Measurements from ENCODE around the gene DCAF5.

The DCAF5 gene

DNA sequence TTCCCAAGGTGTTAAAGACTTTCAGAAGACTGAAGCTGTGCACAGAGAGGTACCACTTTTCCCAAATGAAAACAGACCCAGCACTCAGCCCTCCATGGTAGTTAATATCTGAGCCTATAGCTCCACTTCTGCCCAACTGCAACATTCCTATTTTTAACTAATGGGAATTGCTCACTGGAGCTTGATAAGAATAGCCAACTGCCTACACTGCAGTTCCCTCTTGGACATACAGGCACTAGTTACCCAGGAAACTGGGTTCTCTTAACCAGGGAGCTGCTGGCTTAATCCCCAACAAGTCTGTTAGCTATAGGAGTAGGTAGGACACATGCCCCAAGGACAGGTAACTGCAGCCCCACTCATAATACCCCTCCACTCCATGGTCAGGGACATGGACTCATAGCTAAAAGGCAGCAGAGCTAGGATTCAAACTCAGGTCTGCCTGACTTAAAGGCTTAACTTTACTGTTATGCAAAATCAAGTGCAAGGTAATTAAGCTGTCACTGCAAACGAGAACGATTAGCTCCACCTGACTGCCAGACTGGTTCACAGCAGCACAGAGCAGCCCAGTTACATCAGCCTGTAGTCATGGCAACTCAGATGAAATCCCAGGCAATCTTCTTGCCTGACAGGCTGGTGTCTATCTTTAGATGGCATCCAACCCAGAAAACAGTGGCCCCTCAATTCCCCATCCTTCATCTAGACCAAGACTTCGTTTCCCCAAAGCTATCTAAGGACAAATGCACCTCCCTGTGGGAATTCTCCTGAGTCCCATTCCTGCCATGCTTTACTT is 96.7 kb downstream of the DCAF5 start:
- TF ChIP-seq Cebpa-rat (IDR thresholded peaks at IDR 0.05): no peak
- no peaks in the 10 kb centered on the region for H3K9me3 ChIP-seq (replicated peaks in 1 of 11)
- H3K9ac ChIP-seq: no peak overlapping the region
- H4K20me1 ChIP-seq: peaks cover 0 to 28% (median 3%) of the 10 kb centered on the region in 11 experiments; a peak in 8 of 22 replicates
- H3K27ac ChIP-seq: no peak overlapping the region
- no peaks in the 10 kb centered on the region for H3K27me3 ChIP-seq
- H3K4me2 ChIP-seq: no peak overlapping the region
- H3K36me3 ChIP-seq: peaks cover 72 to 96% (median 91%) of the 10 kb centered on the region in 11 experiments
- H3K4me3 ChIP-seq: no peak overlapping the region
- H3K4me1 ChIP-seq: peaks cover 0 to 60% (median 6%) of the 10 kb centered on the region in 10 experiments; a peak in 10 of 20 replicates

DNA sequence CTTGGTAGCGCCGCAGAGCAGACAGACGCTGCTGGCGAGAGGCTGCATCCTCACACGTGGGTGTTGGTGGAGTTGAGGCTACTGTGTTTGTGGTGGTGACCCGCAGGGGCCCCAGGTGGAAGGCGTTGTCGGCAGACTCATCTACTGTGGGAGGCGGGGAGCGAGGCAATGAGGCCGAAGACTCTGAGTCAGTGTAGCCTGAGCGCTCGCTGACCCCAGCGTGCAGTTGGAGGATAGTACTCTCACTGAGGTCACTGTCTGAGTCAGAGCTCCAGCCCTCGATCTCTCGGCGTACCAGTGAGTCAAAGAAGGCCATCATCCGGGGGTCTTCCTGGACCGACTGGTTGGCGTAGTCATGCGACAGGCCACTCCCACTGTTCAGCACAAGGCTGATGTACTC is 97.8 kb downstream of the DCAF5 start:
- no peak overlapping the region for H3K27ac ChIP-seq
- H3K27me3 ChIP-seq: no peaks in the 10 kb centered on the region
- no peak overlapping the region for H3K9ac ChIP-seq
- peaks cover 0 to 60% (median 3%) of the 10 kb centered on the region in 10 experiments; a peak in 10 of 20 replicates for H3K4me1 ChIP-seq
- no peaks in the 10 kb centered on the region for H3K9me3 ChIP-seq (replicated peaks in 1 of 11)
- no peak overlapping the region for H3K4me3 ChIP-seq
- H3K4me2 ChIP-seq: no peak overlapping the region
- peaks cover 68 to 96% (median 83%) of the 10 kb centered on the region in 11 experiments for H3K36me3 ChIP-seq
- TF ChIP-seq Cebpa-rat (IDR thresholded peaks at IDR 0.05): no peak
- H4K20me1 ChIP-seq: peaks cover 0 to 33% (median 6%) of the 10 kb centered on the region in 11 experiments; a peak in 8 of 22 replicates

DNA sequence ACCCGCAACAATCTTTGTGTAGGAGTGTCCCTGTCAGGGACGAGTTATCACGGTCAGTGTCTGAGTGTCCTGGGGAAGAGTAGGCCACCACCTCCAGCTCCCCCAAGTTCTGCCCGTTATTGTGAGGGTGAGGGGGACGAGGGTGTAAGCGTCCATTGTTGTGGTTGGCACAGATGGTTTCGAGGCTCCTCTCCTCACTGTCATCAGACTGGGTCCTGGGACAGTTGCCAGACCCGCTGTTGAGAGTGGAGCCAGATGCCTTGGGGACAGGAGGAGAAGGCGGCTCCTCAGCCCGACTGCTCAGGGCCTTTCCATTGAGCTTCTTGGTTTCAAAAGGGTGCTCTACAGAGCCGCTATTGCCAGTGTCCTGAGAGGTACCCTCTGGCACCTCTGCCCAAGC is 98.9 kb downstream of the DCAF5 start:
- no peak overlapping the region for H3K4me3 ChIP-seq

DNA sequence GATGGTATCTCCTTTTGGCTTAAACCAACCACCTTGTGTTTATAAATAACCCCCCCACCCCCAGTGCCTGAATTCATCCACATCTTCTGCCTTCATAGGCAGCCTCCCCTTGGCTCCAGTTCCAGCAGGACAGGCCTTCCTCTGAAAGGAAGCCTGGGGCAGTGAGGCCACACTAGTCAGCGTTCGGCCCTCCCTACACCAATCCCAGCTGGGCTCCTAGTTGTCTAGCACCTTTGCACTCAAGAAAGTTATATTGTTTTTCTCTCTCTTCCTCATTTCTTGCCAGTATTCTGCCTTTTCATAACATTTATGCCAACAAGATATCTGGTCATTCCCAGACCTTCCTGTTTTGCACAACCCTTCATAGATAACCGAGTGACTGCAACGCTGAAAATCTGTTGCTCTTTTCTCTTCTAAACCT is 100.7 kb downstream of the DCAF5 start:
- Histone ChIP-seq H3K4me2 (peak overlapping the region in 2 of 11 experiments; percentile 16 to 46; a peak in 3 of 22 replicates), H3K27me3 (no peaks in the 10 kb centered on the region), H3K36me3 (peaks cover 45 to 68% (median 53%) of the 10 kb centered on the region in 11 experiments), H3K4me3 (no peak overlapping the region), H3K4me1 (peaks cover 0 to 41% (median 0%) of the 10 kb centered on the region in 10 experiments; a peak in 7 of 20 replicates), H4K20me1 (peaks cover 0 to 26% (median 4%) of the 10 kb centered on the region in 11 experiments; a peak in 7 of 22 replicates), H3K9ac (no peak overlapping the region), H3K9me3 (replicated peaks in 1 of 11) (no peaks in the 10 kb centered on the region), H3K27ac (no peak overlapping the region)
- TF ChIP-seq Cebpa-rat (IDR thresholded peaks at IDR 0.05): no peak

More for the DNA sequence above, 98.9 kb downstream of the DCAF5 start:
- Histone ChIP-seq H3K4me1 (peaks cover 0 to 58% (median 0%) of the 10 kb centered on the region in 10 experiments; a peak in 8 of 20 replicates), H3K27ac (no peak overlapping the region), H3K9ac (no peak overlapping the region), H3K36me3 (peaks cover 63 to 86% (median 72%) of the 10 kb centered on the region in 11 experiments), H4K20me1 (peaks cover 0 to 26% (median 4%) of the 10 kb centered on the region in 11 experiments; a peak in 7 of 22 replicates), H3K27me3 (no peaks in the 10 kb centered on the region), H3K9me3 (replicated peaks in 1 of 11) (no peaks in the 10 kb centered on the region), H3K4me2 (no peak overlapping the region)
- no peak for TF ChIP-seq Cebpa-rat (IDR thresholded peaks at IDR 0.05)

DNA sequence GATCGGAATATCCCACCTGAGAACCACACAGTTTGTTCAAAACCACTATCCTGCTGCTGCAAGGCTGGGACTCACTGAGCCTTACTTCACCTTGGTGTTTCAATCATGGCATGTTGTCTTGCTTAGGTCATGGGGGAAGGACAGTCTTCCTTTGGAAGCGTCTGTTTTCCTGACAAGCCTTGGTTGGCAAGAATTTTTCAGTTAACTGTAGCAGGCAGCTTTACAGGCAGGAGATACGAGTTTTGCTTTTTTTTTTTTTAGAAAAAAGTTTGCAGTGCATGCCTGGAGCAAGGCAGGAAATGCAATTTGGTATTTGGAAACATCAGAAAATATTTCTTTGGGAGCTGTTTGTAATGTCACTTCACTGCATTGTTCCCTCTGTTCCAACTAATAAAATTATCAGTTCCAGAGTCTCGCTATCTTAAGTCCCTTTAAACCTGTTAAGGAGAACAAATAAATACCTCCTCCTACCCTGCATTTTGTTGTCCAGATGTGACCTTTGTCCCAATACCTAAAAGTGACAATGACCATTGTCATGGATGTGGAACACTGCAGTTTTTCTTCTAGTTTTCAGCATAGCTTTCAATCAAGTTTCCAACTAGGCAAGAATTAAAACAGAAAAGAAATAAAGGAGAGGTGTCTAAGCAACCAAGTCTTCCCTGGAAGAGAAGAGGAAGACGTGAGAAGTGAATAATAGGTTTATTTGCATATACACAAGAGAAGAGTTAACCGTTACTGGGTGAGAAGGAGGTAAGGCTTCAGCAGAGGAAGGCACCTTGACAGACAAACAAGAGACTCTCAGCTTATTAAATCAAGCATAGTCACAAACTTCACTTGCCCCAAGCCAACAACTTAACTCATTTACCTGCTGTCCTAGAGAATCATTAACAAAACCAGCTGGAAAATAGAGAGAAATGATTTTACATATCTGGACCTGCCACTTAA is 102.4 kb downstream of the DCAF5 start:
- H3K9me3 ChIP-seq (replicated peaks in 1 of 11): no peaks in the 10 kb centered on the region
- H3K9ac ChIP-seq: no peak overlapping the region
- no peak overlapping the region for H3K27ac ChIP-seq
- H3K27me3 ChIP-seq: no peaks in the 10 kb centered on the region
- H3K4me1 ChIP-seq: peaks cover 0 to 57% (median 5%) of the 10 kb centered on the region in 10 experiments; a peak in 9 of 20 replicates
- peaks cover 28 to 51% (median 36%) of the 10 kb centered on the region in 11 experiments for H3K36me3 ChIP-seq
- TF ChIP-seq Cebpa-rat (IDR thresholded peaks at IDR 0.05): no peak
- peak overlapping the region in 3 of 11 experiments; percentile 12 to 53 (median 14); a peak in 5 of 22 replicates for H3K4me2 ChIP-seq
- no peak overlapping the region for H3K4me3 ChIP-seq
- peaks cover 0 to 21% (median 4%) of the 10 kb centered on the region in 11 experiments; a peak in 7 of 22 replicates for H4K20me1 ChIP-seq

DNA sequence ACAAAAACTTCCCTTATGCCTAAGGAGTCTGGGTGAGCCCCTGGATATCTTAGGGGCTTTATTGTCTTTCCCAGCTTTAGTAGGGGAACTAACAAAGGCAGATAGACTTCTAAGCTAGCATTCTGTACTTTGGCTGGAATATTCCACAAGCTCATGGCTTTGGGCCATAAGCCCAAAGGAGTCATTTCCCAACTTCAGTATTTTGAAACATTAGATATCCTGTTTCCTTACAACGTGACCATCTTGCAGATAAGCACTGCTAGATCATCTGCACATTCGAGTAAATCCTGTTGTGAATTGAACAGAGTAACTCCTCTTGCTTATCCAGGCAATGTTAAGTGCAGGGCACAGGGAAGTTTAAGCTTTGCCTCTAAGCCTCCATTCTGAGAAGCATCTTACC is 103.2 kb downstream of the DCAF5 start:
- H3K4me2 ChIP-seq: peak overlapping the region in 4 of 11 experiments; percentile 6 to 53 (median 13); a peak in 6 of 22 replicates
- TF ChIP-seq Cebpa-rat (IDR thresholded peaks at IDR 0.05): no peak

DNA sequence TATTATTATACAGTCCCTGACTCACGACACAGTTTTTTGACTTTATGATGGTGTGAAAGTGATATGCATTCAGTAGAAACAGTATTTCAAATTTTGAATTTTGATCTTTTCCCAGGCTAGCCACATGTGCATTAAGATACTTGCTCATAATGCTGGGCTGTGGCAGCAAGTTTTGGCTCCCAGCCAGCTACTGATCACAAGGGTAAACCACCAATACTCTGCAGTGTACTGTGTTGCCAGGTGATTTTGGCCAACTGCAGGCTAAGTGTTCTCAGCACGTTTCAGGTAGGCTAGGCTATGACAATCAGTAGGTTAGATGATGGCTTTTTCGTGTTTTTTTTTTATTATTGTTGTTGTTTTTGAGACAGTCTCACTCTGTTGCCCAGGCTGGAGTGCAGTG is 104.5 kb downstream of the DCAF5 start:
- Histone ChIP-seq H3K4me1 (peaks cover 0 to 78% (median 18%) of the 10 kb centered on the region in 10 experiments; a peak in 15 of 20 replicates), H3K27me3 (no peaks in the 10 kb centered on the region), H3K27ac (no peak overlapping the region), H4K20me1 (peaks cover 0 to 21% (median 4%) of the 10 kb centered on the region in 11 experiments; a peak in 6 of 22 replicates), H3K4me3 (no peak overlapping the region), H3K9ac (no peak overlapping the region), H3K4me2 (no peak overlapping the region), H3K9me3 (replicated peaks in 1 of 11) (no peaks in the 10 kb centered on the region), H3K36me3 (peaks cover 7 to 31% (median 16%) of the 10 kb centered on the region in 11 experiments; a peak in 21 of 22 replicates)
- TF ChIP-seq Cebpa-rat (IDR thresholded peaks at IDR 0.05): no peak

More for the DNA sequence above, 103.2 kb downstream of the DCAF5 start:
- no peak overlapping the region for H3K27ac ChIP-seq
- H3K27me3 ChIP-seq: no peaks in the 10 kb centered on the region
- H3K9me3 ChIP-seq (replicated peaks in 1 of 11): no peaks in the 10 kb centered on the region
- H3K4me3 ChIP-seq: no peak overlapping the region
- H4K20me1 ChIP-seq: peaks cover 0 to 21% (median 4%) of the 10 kb centered on the region in 11 experiments; a peak in 7 of 22 replicates
- H3K36me3 ChIP-seq: peaks cover 20 to 43% (median 28%) of the 10 kb centered on the region in 11 experiments
- H3K4me1 ChIP-seq: peaks cover 0 to 66% (median 9%) of the 10 kb centered on the region in 10 experiments; a peak in 9 of 20 replicates
- H3K9ac ChIP-seq: no peak overlapping the region

DNA sequence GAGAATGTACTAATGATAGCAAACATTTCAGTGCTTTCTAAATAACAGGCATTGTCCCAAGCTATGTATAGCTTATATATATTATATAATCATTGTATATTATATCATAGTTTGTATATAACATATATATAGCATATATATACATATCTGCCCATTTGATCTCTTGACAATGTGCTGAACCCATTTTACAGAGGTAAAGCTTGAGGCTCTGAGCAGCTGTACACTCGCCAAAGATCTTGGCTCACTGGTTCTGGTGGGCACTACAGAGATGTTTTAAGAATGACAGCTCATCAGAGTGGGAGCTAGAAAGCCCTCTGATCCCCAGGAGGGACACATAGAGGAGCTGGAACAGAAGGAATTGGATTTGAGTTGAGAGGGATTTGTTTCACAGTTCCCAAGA is 105.7 kb downstream of the DCAF5 start:
- H3K27ac ChIP-seq: no peak overlapping the region
- H3K4me1 ChIP-seq: peaks cover 0 to 79% (median 30%) of the 10 kb centered on the region in 10 experiments; a peak in 15 of 20 replicates
- peaks cover 0 to 12% (median 0%) of the 10 kb centered on the region in 11 experiments; a peak in 5 of 22 replicates for H4K20me1 ChIP-seq
- H3K4me2 ChIP-seq: no peak overlapping the region
- peaks cover 0 to 21% (median 6%) of the 10 kb centered on the region in 11 experiments; a peak in 9 of 22 replicates for H3K36me3 ChIP-seq
- H3K4me3 ChIP-seq: no peak overlapping the region
- H3K9me3 ChIP-seq (replicated peaks in 1 of 11): no peaks in the 10 kb centered on the region
- no peak overlapping the region for H3K9ac ChIP-seq
- TF ChIP-seq Cebpa-rat (IDR thresholded peaks at IDR 0.05): no peak
- H3K27me3 ChIP-seq: no peaks in the 10 kb centered on the region

Measured in BLaER1 treated with 17β-estradiol and CSF1 and Interleukin-3, amounts not matched to agents 10 nM and 100 nM (cell line).